HG02798 (cell line): Measurements from ENCODE around the gene GPR3.
"Not testable (repeated sequence)": the region's sequence is repeated elsewhere in the genome, so short reads cannot be mapped to it uniquely, and the experiment has no call there.

Experiments used
- ATAC-seq: cut with Tn5 transposase; IDR thresholded peaks from one replicate; pipeline ENCODE4 v1.9.1; 2021; ENCODE audit warnings: mild to moderate bottlenecking; ENCODE audit not compliant: unreplicated experiment, poor library complexity

The GPR3 gene

DNA sequence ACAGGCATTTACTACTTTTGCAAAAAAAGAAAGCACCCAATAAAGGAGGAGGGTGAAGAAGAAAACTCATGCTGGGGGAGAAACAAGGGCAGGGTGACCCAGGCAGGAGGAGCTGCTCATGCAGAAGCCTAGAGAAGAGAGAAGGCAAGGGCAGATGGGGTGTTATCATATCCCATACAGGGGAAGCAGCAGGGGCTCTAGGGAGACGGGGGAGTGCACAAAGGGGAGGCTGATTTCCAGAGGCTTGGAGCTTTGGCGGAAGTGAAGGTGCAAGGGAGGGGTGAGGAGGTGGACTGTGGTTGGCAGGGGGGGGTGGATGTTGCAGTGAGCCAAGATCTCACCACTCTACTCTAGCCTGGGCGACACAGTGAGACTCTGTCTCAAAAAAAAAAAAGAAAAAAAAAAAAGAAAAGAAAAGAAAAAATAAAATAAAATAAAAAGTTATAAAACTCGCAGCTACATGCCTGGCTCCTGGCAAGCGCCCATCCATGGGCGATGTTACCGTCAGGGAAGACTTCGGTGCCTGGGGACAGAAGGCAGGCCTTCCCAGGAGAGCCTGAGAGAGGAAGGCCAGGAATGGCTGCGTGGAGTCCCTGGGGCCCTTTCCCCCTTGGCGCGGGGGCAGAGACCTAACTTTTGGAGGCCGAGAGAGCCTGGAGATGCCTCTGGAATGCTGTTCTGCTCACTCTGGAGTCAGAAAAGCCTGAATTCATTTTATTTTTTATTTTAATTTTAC lies 14.5 kb upstream of the GPR3 start:
- no peak for ATAC-seq

DNA sequence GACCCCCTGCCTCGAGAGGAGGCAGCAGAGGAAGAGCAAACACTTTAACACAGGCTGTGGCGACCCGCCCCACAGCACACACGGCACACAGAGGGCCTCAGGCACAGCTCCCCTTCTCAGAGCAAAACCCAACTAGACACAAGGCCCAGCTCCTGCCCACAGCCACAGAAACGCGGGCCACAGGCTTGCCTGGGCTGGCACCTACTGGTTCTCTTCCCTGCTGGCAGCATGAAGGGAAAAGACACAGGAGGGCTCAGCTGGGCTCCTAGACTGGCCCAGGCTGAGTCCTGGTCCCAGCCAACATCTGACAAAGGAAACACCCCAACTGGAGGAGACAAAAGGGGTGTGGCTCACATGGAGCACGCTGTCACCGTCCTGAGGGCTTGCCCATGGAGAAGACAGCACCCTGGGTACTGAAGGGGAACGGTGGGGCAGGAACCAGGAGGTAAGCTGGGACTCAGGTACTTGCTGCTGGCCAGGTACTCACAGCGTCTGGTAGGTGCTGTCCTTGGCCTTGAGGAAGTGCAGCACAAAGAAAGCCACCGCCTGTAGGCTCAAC lies 12.8 kb upstream of the GPR3 start:
- no peak for ATAC-seq

DNA sequence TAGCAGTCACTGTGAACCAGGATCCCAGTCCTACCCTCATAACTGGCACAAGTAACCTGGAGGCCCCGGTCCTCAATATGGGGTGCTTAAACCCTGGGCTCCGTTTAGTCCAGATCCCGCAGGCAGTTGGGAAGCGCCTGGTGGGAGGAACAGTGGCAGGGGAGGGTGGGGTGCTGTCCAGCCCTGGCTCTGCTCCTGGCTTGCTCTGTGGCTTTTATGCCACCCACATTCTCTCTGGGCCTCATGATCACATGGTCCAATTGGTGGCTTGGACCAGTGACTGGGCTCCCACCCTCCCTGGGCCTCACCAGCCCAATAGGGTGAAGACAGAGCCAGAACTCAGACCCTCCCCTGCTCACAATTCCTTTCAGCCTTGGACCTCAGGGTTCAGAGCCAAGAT lies 12.2 kb upstream of the GPR3 start:
- ATAC-seq = no peak

DNA sequence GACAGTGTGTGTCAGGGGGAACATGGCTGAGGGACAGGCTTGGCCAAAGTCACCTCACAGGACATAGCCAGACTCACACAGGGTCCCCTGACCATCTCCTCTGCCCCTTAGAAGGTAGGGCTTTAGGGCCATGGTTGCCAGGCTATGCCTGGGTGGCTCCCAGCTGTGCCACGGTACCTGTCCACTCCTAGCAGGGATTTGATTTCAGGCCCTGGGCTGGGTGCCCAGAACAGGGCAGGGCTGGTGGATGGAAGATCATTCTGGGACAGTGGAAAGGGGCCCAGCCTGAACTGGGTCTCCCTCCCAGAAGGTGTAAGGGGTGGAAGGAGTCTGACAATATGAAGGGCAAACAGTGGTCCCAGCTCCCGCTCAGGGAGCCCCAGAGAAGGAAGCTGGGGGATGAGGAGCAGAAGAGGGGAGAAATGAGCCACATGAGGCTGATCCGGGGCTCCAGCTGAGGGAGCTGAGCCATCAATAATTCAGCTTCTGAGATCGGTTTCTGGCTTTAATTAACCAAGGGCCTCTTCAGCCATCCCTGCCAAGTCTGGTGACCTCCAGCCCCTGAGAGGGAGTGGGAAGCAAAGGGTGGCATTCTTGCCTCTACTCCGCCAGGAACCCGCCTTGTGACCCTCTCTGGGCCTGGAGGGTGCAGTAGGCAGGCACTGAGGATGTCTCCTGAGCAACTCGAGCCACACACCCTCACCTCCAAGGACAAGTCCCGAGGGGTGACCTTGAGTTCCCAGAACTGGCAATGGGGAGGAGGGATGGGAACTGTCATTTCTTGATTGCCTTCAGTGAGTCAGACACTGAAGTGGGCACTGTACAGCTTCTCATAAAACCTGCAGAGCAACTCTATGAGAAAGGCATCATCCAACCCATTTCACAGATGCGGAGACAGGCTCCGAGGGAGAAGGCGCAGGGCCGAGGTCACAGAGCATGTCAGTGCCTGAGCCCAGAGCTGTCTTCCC lies 11.4 kb upstream of the GPR3 start:
- ATAC-seq = no peak

DNA sequence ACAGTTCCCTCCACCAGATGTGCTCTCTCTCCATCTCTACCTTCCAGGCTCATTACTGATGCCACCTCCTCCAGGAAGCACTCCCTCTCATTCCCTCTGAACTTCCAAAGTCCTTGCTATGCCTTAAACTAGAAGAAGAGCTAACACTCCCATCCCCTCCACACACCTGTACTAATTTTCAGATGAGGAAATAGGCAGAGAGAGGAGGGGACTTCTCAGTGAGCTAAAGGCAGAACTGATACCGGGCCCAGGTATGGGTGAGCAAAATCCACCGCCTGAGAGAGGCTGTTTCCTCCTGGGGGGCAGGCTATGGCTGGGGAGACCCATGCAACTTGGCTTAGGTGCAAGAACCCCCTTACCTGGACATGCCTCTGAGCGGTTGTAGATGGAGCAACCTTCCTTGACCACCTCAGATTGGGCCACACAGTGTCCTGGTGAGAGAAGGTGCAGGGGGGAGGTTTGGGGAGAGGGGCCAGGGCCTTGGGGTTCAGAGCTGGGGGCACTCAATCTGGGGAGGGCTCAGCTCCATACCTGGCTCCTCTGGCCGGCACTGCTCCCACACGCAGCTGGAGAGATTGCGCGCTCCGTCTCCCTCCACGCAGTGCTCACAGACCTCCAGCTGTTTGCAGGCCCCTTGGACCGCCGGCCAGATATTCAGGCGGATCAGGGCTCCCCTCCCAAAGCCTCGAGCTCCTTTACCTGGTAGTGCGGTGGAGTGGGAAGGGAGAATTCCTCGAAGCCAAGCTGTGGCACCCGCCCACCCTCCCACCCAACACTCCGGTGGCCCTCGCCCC lies 10.3 kb upstream of the GPR3 start:
- no peak for ATAC-seq

DNA sequence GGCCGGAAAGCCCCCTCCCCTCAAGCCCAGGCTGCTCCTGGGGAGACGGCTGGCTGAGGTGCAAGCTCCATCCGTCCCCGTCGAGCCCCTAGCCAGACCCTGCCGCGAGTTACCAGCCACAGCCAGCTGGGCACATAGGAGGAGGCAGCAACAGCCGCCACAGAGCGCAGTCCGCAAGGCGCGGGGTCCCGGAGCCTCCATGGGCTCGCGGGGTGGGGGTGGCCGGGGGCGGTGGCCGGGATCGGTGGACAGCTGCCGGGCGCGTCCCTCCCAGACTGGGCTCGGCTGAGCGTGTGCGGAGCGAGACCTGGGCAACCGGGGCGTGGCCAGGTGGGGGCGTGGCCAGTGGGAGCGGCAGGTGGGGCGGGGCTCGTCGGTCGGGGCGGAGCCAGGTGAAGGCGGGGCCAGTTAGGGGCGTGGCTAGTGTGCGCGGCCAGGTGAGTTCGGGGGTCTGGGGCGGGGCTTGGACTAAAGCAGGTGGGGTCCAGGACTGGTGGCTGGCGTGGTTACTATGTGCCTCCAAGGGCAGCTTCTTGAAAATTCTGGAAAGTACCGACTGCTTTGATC lies 9.3 kb upstream of the GPR3 start, which contains the start of gene CD164L2:
Gene CD164L2 (minus strand): TSS at position 295 of the 567 bp plus-strand sequence. CDS start 94 bp downstream, at position 201.
- no peak for ATAC-seq

DNA sequence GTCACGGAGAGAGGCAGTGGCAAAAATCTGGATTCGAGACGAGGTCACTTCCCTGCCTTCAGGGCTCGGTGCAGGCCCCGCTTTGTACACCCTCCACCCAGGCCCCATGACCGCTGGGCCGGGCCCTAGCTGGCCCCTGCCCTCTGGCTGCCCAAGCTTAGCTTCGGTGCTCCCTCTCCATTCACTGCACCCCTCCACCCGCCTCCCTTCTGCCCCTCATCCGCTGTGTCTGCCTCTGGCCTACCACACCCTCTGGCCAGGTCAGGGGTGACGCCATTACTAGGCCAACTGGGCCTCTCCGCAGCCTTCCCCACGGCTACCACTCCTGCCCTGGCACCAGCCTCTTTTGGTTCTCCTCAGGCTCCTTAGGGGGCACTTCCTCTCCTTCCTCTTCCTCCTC lies 8.8 kb upstream of the GPR3 start:
- ATAC-seq = no peak

DNA sequence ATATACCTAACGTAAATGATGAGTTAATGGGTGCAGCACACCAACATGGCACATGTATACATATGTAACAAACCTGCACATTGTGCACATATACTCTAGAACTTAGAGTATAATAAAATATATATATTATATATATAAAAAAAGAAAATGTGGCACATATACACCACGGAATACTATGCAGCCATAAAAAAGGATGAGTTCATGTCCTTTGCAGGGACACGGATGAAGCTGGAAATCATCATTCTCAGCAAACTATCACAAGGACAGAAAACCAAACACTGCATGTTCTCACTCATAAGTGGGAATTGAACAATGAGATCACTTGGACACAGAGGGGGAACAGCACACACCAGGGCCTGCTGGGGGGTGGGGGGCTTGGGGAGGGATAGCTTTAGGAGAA lies 7.6 kb upstream of the GPR3 start:
- ATAC-seq = not testable (repeated sequence)

DNA sequence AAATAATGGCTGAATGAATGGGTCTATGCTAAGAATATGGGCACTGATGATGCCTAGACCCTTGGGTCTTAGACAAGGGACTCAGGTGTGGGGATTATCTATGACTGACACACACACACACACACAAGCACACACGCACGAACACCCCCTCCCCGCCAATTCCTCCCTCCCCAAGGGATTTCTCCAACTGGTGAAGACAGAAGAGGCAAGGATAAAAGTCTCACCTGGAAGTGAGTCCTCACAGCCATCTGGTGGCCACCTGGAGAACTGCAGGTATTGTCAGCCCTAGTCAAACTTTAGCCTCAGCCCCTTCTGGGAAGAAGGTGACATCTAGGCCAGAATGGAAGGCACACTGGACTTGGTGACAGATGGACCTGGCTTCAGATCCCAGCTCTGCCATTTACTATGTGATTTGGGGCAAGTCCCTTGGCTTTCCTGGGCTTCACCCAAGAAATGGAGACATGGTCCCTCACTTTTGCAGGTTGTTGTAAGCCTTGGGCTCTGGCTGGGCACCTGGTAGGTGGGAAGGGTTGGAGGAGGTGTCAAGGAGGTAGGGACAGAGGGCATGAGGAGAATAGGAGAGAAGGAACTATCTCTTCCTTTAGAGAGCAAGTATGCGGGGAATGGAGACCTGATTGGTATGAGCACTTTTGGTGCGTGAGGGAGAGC lies 4.0 kb upstream of the GPR3 start:
- ATAC-seq = no peak

DNA sequence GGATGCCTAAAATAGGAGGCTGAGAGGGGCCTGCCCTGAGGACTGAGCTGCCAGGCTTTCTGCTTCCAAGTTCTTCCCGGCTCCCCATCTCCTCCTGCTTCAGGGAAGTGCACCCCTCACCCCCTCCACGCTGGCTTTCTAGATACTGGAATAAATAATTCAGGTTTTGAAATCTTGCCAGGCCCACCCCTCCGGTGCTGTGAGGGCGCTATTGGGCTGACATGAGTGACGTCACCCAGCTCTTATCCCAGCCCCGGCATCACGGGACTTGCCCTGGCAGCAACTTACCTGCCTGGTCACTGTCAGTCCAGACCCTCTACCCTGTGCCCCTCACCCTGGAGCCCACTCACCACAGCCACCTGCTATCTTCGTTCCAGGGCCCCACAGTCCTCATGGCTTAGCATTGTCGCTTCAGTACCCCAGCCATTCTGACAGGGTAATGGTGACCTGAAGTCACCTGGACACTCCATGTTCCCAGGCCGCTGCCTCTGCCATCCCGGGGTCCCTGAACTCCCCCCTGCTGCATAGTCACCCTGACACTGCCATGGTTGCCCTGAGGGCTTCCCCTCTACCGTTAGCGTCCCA lies 819 bp upstream of the GPR3 start:
- no peak for ATAC-seq

DNA sequence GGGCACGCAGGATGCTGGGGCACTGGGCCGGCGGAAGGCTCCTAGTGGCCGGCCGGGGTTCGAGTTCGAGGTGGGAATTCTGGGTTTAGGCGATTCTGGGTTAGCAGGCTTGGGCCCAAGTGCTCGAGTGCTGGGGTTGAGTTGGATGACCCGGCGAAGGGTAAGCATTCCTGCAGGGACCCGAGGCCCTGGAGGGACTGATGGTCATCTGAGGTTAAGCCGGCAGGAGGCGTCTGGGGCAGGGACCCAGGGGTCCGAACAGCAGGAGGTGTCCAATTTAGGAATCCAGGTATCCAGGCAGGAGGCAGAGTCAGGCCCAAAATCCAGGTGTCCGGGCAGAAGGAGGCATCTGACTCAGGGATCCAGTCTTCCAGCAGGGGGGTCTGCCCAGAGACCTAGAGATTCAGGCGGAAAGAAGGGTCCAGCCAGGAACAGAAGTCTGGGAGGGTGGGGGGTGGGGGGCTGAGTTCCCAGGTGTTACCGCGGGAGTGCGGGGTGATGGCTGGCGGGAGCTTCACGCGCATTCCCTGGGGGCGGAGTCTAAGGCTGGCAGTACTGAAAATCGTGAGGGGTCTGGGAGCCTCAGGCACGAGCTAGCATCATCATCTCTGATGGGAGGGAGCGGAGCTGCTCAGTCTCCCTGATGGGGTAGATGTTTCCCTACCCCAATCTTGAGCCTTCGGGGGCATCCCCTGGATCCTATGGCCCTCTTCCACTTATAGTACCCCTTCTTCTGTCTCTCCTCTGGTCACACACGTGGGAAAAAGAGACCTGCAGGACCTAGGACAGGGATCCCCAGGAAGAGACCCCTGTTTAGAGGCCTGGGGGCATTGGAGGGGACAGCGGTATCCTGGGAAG lies 585 bp downstream of the GPR3 start:
- ATAC-seq = no peak

DNA sequence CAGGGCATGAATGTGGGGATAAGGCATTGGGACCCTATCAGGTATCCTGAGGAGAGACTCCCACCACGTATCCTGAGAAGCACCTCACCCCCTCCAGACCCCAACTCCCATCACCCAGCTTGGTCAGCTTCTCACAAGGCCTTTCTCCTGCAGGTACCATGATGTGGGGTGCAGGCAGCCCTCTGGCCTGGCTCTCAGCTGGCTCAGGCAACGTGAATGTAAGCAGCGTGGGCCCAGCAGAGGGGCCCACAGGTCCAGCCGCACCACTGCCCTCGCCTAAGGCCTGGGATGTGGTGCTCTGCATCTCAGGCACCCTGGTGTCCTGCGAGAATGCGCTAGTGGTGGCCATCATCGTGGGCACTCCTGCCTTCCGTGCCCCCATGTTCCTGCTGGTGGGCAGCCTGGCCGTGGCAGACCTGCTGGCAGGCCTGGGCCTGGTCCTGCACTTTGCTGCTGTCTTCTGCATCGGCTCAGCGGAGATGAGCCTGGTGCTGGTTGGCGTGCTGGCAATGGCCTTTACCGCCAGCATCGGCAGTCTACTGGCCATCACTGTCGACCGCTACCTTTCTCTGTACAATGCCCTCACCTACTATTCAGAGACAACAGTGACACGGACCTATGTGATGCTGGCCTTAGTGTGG lies 1.3 kb downstream of the GPR3 start:
- ATAC-seq = no peak

DNA sequence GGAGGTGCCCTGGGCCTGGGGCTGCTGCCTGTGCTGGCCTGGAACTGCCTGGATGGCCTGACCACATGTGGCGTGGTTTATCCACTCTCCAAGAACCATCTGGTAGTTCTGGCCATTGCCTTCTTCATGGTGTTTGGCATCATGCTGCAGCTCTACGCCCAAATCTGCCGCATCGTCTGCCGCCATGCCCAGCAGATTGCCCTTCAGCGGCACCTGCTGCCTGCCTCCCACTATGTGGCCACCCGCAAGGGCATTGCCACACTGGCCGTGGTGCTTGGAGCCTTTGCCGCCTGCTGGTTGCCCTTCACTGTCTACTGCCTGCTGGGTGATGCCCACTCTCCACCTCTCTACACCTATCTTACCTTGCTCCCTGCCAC lies 1.8 kb downstream of the GPR3 start:
- ATAC-seq = no peak

DNA sequence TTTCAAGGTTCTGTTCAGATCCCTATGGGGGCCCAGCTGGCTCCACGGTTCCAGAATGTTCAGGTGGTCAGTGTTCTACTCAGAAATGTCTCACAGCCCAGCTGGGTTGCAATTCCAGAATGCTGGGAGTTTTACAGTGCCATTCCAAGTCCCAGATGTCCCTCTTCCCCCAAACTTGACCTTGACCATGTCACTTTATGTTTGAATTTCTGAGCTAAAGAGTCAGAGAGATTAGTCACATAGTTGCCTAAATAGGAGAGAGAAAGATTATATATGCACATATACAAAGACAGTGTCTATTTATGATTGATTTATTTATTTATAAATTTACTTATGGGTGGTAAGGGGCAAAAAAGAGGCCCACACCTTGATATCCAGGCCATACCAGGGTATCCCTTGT lies 2.5 kb downstream of the GPR3 start:
- no peak for ATAC-seq

DNA sequence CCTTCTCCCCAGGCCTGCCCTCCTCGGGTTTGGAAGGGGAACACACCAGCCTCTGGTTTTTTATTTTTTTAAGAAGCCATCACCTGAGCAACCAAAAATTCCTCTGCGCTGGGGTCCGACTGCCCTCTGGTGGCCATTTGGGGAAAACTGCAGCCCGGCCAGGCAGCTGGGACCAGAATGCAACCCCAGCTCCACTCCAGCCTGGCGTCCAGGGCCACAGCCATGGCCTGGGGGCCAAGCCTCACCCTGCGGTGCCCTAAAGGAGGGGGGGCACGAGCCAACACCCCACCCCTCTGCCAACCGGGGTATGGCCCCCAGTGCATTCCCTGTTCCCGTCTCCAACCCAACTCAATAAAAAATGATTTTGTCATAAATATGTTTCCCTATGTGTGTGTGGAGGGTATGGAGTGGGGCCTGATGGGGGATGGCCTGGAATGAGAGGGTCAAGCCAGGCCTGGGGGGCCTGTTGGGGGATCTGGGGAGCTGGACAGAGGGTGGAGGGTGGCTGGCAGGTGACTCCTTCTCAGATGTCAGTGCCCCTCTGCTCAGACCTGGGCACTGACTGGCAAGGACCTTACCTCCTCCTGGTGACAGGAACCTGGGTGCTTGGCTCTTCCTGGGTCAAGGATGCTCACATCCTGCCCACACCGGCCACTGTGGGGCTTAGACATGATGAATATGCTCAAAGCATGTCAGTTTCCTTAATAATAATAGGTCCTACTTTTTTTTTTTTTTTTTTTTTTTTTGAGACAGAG lies 3.2 kb downstream of the GPR3 start:
- peak; percentile 46 for ATAC-seq

DNA sequence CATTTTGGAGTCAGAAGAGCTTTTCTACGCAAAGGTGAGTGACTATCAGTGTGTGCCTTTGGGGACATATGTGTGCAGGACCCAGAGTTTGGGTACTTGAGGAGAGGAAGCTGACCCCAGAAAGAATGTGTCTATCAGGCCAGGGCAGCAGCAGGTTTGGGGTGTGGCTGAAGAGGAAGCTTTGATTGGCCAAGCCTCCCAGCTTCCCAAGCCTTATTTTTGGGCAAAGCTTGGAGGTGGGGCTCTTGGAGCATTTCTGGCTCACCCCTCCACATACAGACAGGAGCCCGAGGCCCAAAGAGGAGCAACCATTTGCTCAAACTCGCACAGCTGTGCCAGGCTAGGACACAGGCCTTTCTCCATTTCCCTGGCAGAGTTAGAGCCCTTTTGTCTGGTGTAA lies 4.7 kb downstream of the GPR3 start:
- ATAC-seq = no peak

DNA sequence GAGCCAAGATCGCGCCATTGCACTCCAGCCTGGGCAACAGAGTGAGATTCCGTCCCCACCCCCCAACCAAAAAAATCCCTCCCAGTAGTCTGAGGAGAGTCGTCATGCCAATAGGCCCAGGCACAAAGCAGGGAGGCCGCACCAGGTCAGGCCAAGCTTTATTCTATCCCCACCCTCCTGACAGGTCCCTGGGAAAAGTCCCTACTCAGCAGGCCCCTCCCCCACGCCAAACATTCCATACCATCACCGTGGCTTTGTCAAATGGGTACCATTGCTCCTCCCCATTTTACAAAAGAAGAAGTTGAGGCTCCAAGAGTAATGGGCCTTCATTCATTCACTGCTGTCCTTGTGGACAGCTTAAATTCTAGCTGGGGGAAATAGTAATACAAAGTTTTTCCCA lies 5.3 kb downstream of the GPR3 start:
- no peak for ATAC-seq
